Activated B cell treated with CpG ODN at 0.5 μM for 24 hours (primary cell): ENCODE results near the gene ING3. TPM values are rescaled to one million over a fixed set of nuclear protein-coding genes. Genes with fewer than 3 reads are reported as not detected.

Experiments used
- ATAC-seq: fragments of 200-7000 bp; cut with Tn5 transposase; one replicate; pipeline ENCODE4 v1.10.0; 2021; ENCODE audit warnings: low read depth, mild to moderate bottlenecking, moderate library complexity
- CTCF ChIA-PET: fragments of 350-600 bp; sonication (Branson Sonifier 250); formaldehyde crosslinking; loops from one replicate; lab custom pipeline; 2021; ENCODE audit warnings: antibody characterized with exemption; lab: Charles Lee
- POLR2A ChIA-PET: fragments of 350-600 bp; sonication (Branson Sonifier 250); formaldehyde crosslinking; loops from one replicate; lab custom pipeline; 2021; ENCODE audit warnings: antibody characterized with exemption; lab: Charles Lee
- DNase-seq: peaks from one replicate; pipeline ENCODE4 v3.0.0; 2022
- H3K27ac Mint-ChIP-seq: one replicate; pipeline ENCODE4 v1.8.0; 2020; ENCODE audit warnings: mixed read lengths
- H3K27me3 Mint-ChIP-seq: one replicate; pipeline ENCODE4 v1.8.0; 2021; ENCODE audit warnings: mixed read lengths
- H3K36me3 Mint-ChIP-seq: one replicate; pipeline ENCODE4 v1.8.0; 2021; ENCODE audit warnings: low read depth, mixed read lengths
- H3K4me1 Mint-ChIP-seq: one replicate; pipeline ENCODE4 v1.8.0; 2021; ENCODE audit warnings: mixed read lengths
- H3K4me3 Mint-ChIP-seq: one replicate; pipeline ENCODE4 v1.8.0; 2020; ENCODE audit warnings: mild to moderate bottlenecking, mixed read lengths
- H3K9me3 Mint-ChIP-seq: one replicate; pipeline ENCODE4 v1.8.0; 2020; ENCODE audit warnings: mixed read lengths
- intact Hi-C: fragments of 100-400 bp; cut with micrococcal nuclease; formaldehyde crosslinking; loops from one replicate; pipeline ENCODE4 v1.15.1; 2024
- total RNA-seq: library from RNA; stranded (reverse); gene quantifications from 2 replicates; pipeline ENCODE4 v1.2.3, GENCODE V29; 2022
- TF ChIP-seq, protein P1 (sequence below): fragments of 200-600 bp; IDR thresholded peaks from one replicate; pipeline ENCODE4 v1.8.0; 2022; ENCODE audit warnings: antibody characterized with exemption, mild to moderate bottlenecking

ING3 gene
- total RNA-seq, 1 donor from 2014 or later, result 36.1 TPM

DNA sequence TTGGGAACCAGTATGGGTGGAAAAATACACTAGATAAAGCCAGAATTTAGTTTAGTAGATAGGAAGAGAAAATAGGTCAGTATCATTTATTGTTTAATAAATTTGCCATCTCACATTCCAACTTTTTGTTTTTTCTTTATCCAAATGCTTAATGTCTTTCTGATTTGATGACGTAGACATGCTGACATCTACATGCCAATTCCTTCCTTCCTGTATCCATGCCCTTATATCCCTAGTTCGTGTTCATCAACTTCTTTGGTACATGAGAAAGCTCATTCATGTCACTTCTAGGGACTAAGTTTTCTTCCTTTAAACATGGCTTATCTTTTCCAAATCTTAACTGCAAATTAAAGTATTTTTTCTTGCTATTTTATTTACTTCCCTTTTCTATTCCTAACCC is 30.5 kb upstream of the ING3 start:
- ATAC-seq (no peak), DNase-seq (no peak)
- TF ChIP-seq, protein P1, sequence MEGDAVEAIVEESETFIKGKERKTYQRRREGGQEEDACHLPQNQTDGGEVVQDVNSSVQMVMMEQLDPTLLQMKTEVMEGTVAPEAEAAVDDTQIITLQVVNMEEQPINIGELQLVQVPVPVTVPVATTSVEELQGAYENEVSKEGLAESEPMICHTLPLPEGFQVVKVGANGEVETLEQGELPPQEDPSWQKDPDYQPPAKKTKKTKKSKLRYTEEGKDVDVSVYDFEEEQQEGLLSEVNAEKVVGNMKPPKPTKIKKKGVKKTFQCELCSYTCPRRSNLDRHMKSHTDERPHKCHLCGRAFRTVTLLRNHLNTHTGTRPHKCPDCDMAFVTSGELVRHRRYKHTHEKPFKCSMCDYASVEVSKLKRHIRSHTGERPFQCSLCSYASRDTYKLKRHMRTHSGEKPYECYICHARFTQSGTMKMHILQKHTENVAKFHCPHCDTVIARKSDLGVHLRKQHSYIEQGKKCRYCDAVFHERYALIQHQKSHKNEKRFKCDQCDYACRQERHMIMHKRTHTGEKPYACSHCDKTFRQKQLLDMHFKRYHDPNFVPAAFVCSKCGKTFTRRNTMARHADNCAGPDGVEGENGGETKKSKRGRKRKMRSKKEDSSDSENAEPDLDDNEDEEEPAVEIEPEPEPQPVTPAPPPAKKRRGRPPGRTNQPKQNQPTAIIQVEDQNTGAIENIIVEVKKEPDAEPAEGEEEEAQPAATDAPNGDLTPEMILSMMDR, result no peak
- Mint-ChIP-seq H3K4me1 (no peaks in the 10 kb centered on the region), H3K4me3 (no peak overlapping the region), H3K36me3 (no peaks in the 10 kb centered on the region), H3K27me3 (peaks cover 11% of the 10 kb centered on the region), H3K27ac (no peak overlapping the region), H3K9me3 (no peaks in the 10 kb centered on the region)
- ChIA-PET CTCF (interaction anchor here (1.3 kb wide), 1 partner anchor 128 kb away, joined by 3 read pairs; no protein-coding TSS in a partner anchor), POLR2A (no interaction called here)
- intact Hi-C loops, result no loop called here

GRCh38 chr7:120920591-120921274 is 29.8 kb upstream of the ING3 start:
- H3K9me3 Mint-ChIP-seq, result no peaks in the 10 kb centered on the region
- ChIA-PET CTCF (no interaction called here), POLR2A (no interaction called here)
- no peaks in the 10 kb centered on the region for H3K4me1 Mint-ChIP-seq
- H3K36me3 Mint-ChIP-seq, result no peaks in the 10 kb centered on the region
- H3K27me3 Mint-ChIP-seq, result peaks cover 15% of the 10 kb centered on the region
- H3K27ac Mint-ChIP-seq, result no peak overlapping the region
- intact Hi-C loops, result no loop called here
- no peak overlapping the region for H3K4me3 Mint-ChIP-seq
- TF ChIP-seq, protein P1, result no peak
- ATAC-seq, result no peak
- DNase-seq, result no peak

- Mint-ChIP-seq H3K4me3 (no peak overlapping the region), H3K27ac (no peak overlapping the region), H3K36me3 (no peaks in the 10 kb centered on the region), H3K9me3 (no peaks in the 10 kb centered on the region), H3K4me1 (peaks cover 13% of the 10 kb centered on the region), H3K27me3 (peaks cover 12% of the 10 kb centered on the region)
- ATAC-seq (no peak), DNase-seq (no peak)
- POLR2A ChIA-PET, result no interaction called here
- intact Hi-C loops, result no loop called here
- CTCF ChIA-PET, result no interaction called here
- TF ChIP-seq, protein P1, result no peak
Measured at GRCh38 chr7:120924837-120925236, 25.7 kb upstream of the ING3 start.

GRCh38 chr7:120925392-120925791 is 25.2 kb upstream of the ING3 start:
- peaks cover 12% of the 10 kb centered on the region for H3K27me3 Mint-ChIP-seq
- CTCF ChIA-PET, result no interaction called here

GRCh38 chr7:120926943-120927346 is 23.6 kb upstream of the ING3 start:
- no peak overlapping the region for H3K4me3 Mint-ChIP-seq
- DNase-seq (no peak), ATAC-seq (no peak)
- H3K36me3 Mint-ChIP-seq, result no peaks in the 10 kb centered on the region
- ChIA-PET POLR2A (no interaction called here), CTCF (no interaction called here)
- H3K27me3 Mint-ChIP-seq, result peaks cover 12% of the 10 kb centered on the region
- no peaks in the 10 kb centered on the region for H3K9me3 Mint-ChIP-seq
- no peak overlapping the region for H3K27ac Mint-ChIP-seq
- TF ChIP-seq, protein P1, result no peak
- peaks cover 13% of the 10 kb centered on the region for H3K4me1 Mint-ChIP-seq
- intact Hi-C loops, result no loop called here

More at GRCh38 chr7:120925392-120925791, 25.2 kb upstream of the ING3 start:
- TF ChIP-seq, protein P1, result no peak
- no peak for DNase-seq
- no peaks in the 10 kb centered on the region for H3K9me3 Mint-ChIP-seq
- intact Hi-C loops, result no loop called here
- H3K4me3 Mint-ChIP-seq, result no peak overlapping the region
- POLR2A ChIA-PET, result no interaction called here
- H3K27ac Mint-ChIP-seq, result no peak overlapping the region
- ATAC-seq, result no peak
- H3K36me3 Mint-ChIP-seq, result no peaks in the 10 kb centered on the region
- H3K4me1 Mint-ChIP-seq, result peaks cover 13% of the 10 kb centered on the region
